Parathyroid adenoma (tissue), 2 donors: Measurements from ENCODE around the gene RDH13.
"Not testable (repeated sequence)": the region's sequence is repeated elsewhere in the genome, so short reads cannot be mapped to it uniquely, and the experiment has no call there.

Experiments
- H2AFZ ChIP-seq: fragments of 300-600 bp; sonication (generic); one replicate; pipeline ENCODE4 v1.7.0; 2017; ENCODE audit warnings: antibody characterized with exemption, mild to moderate bottlenecking
- H3K27ac ChIP-seq: fragments of 300-600 bp; sonication (generic); one replicate; pipeline ENCODE4 v1.7.0; 2017
- H3K27me3 ChIP-seq: fragments of 300-600 bp; sonication (generic); one replicate; pipeline ENCODE4 v1.7.0; 2017; ENCODE audit warnings: low read length; ENCODE audit not compliant: control insufficient read depth, insufficient read depth
- H3K36me3 ChIP-seq: fragments of 300-600 bp; sonication (generic); one replicate; pipeline ENCODE4 v1.7.0; 2017; ENCODE audit warnings: low read length; ENCODE audit not compliant: control insufficient read depth, insufficient read depth
- H3K4me1 ChIP-seq: fragments of 300-600 bp; sonication (generic); one replicate; pipeline ENCODE4 v1.7.0; 2017; ENCODE audit warnings: control low read depth
- H3K4me2 ChIP-seq: fragments of 300-600 bp; sonication (generic); one replicate; pipeline ENCODE4 v1.7.0; 2017; ENCODE audit warnings: low read length
- H3K4me3 ChIP-seq: fragments of 300-600 bp; sonication (generic); one replicate; pipeline ENCODE4 v1.7.0; 2017; ENCODE audit warnings: low read depth, low read length
- H3K79me2 ChIP-seq: fragments of 300-600 bp; sonication (generic); one replicate; pipeline ENCODE4 v1.7.0; 2017; ENCODE audit warnings: control low read depth
- H3K9ac ChIP-seq: fragments of 300-600 bp; sonication (generic); one replicate; pipeline ENCODE4 v1.7.0; 2017; ENCODE audit warnings: mild to moderate bottlenecking
- H3K9me3 ChIP-seq: fragments of 300-600 bp; sonication (generic); one replicate; pipeline ENCODE4 v1.7.0; 2017; ENCODE audit warnings: low read length; ENCODE audit not compliant: control insufficient read depth
- TF ChIP-seq, protein P1 (sequence below): fragments of 300-600 bp; sonication (generic); IDR thresholded peaks from one replicate; pipeline ENCODE4 v1.7.0; 2017; ENCODE audit warnings: antibody characterized with exemption, mild to moderate bottlenecking
- donor health status: primary hyperparathyroidism.

RDH13 gene, protein sequence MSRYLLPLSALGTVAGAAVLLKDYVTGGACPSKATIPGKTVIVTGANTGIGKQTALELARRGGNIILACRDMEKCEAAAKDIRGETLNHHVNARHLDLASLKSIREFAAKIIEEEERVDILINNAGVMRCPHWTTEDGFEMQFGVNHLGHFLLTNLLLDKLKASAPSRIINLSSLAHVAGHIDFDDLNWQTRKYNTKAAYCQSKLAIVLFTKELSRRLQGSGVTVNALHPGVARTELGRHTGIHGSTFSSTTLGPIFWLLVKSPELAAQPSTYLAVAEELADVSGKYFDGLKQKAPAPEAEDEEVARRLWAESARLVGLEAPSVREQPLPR

DNA sequence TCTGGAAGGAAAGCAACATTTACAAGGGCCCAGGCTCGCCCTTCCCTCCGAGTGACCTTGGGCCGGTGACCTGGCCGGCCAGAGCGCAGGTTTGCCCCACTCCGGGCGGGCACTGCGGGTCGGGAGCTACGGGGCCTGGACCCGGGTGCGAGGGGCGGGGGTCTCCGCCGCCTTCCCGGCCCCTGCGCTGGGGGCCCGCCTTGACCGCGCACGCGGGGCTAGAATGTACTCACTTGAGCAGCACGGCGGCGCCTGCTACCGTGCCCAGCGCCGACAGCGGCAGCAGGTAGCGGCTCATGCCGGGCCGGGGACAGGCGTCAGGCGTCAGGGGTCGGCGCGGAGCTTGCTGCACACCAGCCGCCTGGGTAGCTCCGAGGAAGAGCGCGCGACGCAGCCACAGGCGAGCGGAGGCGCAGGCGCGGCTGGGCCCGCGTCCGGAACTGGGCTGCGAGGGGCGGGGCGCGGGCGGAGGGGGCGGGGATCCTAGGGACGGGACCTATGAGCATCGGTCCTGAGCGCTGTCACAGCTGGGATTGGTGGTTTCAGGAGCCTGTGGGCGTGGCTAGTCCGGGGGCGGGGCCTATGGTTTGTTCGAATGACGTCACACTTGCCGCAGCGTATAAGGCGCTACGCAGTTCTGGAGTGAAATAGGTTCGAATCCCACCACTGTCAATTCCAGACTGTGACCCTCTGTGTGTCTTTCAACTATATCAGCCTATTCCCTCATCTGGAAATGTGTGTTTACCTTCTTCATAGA lies at the start of gene RDH13:
Gene RDH13, minus strand, starts transcription at position 414 of the 757 bp plus-strand sequence. Its CDS starts 116 bp downstream, at position 298.
- peak within 1 kb of the TSS; percentile 91 for H2AFZ ChIP-seq
- H3K9ac ChIP-seq = peak within 1 kb of the TSS; percentile 71
- H3K4me1 ChIP-seq = peaks cover 12% of the 10 kb centered on the region
- H3K27me3 ChIP-seq = no peaks in the 10 kb centered on the region
- no peaks in the 10 kb centered on the region for H3K36me3 ChIP-seq
- H3K79me2 ChIP-seq = peaks cover 9% of the 10 kb centered on the region
- TF ChIP-seq, protein P1, sequence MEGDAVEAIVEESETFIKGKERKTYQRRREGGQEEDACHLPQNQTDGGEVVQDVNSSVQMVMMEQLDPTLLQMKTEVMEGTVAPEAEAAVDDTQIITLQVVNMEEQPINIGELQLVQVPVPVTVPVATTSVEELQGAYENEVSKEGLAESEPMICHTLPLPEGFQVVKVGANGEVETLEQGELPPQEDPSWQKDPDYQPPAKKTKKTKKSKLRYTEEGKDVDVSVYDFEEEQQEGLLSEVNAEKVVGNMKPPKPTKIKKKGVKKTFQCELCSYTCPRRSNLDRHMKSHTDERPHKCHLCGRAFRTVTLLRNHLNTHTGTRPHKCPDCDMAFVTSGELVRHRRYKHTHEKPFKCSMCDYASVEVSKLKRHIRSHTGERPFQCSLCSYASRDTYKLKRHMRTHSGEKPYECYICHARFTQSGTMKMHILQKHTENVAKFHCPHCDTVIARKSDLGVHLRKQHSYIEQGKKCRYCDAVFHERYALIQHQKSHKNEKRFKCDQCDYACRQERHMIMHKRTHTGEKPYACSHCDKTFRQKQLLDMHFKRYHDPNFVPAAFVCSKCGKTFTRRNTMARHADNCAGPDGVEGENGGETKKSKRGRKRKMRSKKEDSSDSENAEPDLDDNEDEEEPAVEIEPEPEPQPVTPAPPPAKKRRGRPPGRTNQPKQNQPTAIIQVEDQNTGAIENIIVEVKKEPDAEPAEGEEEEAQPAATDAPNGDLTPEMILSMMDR = no peak
- H3K4me3 ChIP-seq = peak within 1 kb of the TSS; percentile 98
- H3K9me3 ChIP-seq = no peaks in the 10 kb centered on the region
- H3K27ac ChIP-seq = peak within 1 kb of the TSS; percentile 76
- H3K4me2 ChIP-seq = peak within 1 kb of the TSS; percentile 79

DNA sequence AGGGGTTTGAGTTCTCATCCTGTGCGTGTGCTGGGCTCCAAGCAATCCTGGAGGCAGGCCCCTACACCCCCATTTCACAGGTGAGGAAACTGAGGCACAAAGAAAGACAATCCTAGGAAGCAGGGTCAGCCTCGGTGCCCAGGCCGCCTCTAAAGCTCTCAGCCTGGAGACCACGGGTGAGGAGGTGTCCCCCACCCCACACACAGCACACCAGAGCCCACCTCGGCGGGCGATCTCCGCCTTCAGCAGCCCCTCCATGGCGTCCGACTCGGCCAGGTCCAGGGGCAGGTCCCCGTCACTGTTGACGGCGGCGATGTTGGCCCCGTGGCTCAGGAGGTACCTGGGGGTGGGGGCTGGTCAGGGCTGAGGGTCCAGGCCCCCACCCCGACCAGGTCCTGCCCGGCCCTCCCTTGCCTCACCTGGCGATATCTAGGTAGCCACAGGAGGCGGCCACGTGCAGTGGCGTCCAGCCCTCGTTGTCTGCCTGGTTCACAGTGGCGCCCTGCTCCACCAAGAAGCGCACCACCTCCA lies 49.4 kb upstream of the RDH13 start:
- no peaks in the 10 kb centered on the region for H3K36me3 ChIP-seq
- H3K4me2 ChIP-seq = no peak overlapping the region
- H3K79me2 ChIP-seq = peaks cover 33% of the 10 kb centered on the region
- no peak overlapping the region for H3K4me3 ChIP-seq
- H2AFZ ChIP-seq = no peak overlapping the region
- H3K9ac ChIP-seq = no peak overlapping the region
- H3K9me3 ChIP-seq = no peaks in the 10 kb centered on the region
- H3K4me1 ChIP-seq = peaks cover 15% of the 10 kb centered on the region
- no peaks in the 10 kb centered on the region for H3K27me3 ChIP-seq
- H3K27ac ChIP-seq = peak overlapping the region; percentile 81
- TF ChIP-seq, protein P1 = no peak

DNA sequence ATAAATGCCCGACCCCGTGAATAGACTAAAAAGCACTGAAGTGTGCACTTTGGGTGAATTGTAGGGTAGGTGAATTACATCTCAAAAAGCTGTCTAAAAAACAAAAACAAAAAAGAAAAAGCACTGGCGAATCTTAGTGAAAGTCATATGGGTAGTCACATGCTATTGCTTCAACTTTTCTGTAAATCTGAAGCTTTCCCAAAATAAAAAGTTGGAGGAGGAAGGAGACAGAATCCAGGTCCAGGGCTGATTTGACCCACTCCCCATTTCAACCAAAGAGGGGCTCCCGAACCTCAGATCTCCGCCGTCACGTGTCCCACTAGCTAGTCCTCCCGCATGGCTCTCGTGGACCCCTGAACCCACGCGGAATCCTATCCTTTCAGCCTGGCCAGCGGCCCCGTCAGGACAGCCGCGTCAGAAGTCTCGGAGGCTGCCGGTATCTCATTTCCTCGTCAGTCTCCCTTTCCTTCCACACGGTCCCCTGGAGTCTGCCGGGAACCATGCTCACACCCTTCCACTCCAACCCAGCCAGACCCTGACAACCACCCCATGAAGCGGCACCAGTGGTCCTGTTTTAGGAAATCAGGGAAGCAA lies 48.4 kb upstream of the RDH13 start:
- Histone ChIP-seq H3K36me3 (no peaks in the 10 kb centered on the region), H3K79me2 (peaks cover 31% of the 10 kb centered on the region), H3K4me3 (no peak overlapping the region), H3K4me2 (no peak overlapping the region), H3K4me1 (peaks cover 15% of the 10 kb centered on the region), H3K27ac (peak overlapping the region; percentile 36), H3K27me3 (no peaks in the 10 kb centered on the region), H3K9ac (no peak overlapping the region), H3K9me3 (no peaks in the 10 kb centered on the region), H2AFZ (no peak overlapping the region)
- TF ChIP-seq, protein P1 = no peak

DNA sequence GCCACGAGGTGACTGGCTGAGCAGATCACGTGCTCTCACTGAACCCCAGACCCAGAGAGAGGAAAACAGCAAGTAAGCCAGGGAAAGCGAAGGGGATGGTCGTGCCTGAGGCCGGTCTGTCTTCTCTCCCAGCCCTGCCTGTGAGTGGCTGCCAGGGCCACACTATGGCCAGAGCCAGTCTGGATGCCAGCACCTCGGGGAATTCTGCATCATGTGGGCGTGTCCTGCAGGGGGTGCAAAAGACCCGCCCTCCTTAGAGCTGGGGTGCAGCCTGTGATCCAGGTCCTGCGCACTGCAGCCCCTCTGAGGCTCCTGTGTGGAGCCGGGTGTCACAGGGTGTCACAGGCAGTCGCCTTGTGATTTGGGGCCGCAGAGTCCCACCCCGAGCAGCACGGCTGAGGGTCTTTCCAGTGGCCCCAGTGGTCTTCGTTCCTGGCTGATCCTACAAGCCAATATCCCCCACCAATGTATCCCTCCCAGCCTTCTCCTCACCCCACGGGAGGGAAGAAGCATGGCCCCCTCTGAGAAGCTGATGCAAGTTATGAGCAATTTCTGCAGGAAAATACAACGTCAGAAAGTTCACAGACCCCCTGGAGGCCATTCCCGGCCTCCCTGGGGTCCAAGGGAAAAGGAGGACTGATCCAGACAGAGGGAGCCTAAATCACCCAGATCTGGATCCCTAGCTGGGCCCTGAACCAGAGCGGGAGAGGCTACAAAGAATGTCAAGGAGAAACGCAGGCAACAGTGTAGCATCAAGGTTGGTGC lies 46.8 kb upstream of the RDH13 start:
- no peak overlapping the region for H3K4me3 ChIP-seq
- H3K9ac ChIP-seq = no peak overlapping the region
- H3K27ac ChIP-seq = no peak overlapping the region
- H3K36me3 ChIP-seq = no peaks in the 10 kb centered on the region
- no peak overlapping the region for H2AFZ ChIP-seq
- no peaks in the 10 kb centered on the region for H3K9me3 ChIP-seq
- H3K4me2 ChIP-seq = no peak overlapping the region
- no peaks in the 10 kb centered on the region for H3K27me3 ChIP-seq
- H3K4me1 ChIP-seq = peaks cover 9% of the 10 kb centered on the region
- peaks cover 20% of the 10 kb centered on the region for H3K79me2 ChIP-seq
- TF ChIP-seq, protein P1 = no peak

DNA sequence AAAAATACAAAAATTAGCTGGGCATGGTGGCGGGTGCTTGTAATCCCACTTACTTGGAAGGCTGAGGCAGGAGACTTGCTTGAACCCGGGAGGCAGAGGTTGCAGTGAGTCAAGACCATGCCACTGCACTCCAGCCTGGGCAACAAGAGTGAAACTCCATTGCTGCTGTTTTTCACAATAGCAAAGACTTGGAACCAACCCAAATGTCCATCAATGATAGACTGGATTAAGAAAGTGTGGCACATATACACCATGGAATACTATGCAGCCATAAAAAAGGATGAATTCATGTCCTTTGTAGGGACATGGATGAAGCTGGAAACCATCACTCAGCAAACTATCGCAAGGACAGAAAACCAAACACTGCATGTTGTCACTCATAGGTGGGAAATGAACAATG lies 44.3 kb upstream of the RDH13 start:
- H3K4me1 ChIP-seq, H3K36me3 ChIP-seq, H3K9me3 ChIP-seq, H3K9ac ChIP-seq, H3K27me3 ChIP-seq, H3K27ac ChIP-seq, H3K4me2 ChIP-seq, H3K4me3 ChIP-seq, H2AFZ ChIP-seq: not testable (repeated sequence)
- peaks cover 11% of the 10 kb centered on the region for H3K79me2 ChIP-seq
